SK-N-SH treated with all-trans-retinoic acid at 6 μM for 48 hours (cell line): ENCODE data around the gene GBX1.

Source experiments
- ARNTL ChIP-seq: fragments of 450-650 bp; formaldehyde crosslinking; IDR thresholded peaks from 2 replicates; pipeline ENCODE4 v1.5.0; 2020; ENCODE audit warnings: low read depth, mild to moderate bottlenecking, moderate library complexity, borderline replicate concordance
- CSDC2 ChIP-seq: fragments of 250-450 bp; sonication (Bioruptor Pico); IDR thresholded peaks from 2 replicates; pipeline ENCODE4 v1.5.0; 2020; ENCODE audit warnings: mild to moderate bottlenecking, moderate library complexity
- ISL1 ChIP-seq: fragments of 250-450 bp; sonication (Bioruptor Pico); IDR thresholded peaks from 2 replicates; pipeline ENCODE4 v2.1.2; 2022; ENCODE audit warnings: mild to moderate bottlenecking, moderate library complexity
- PPARA ChIP-seq: fragments of 250-450 bp; sonication (Bioruptor Pico); IDR thresholded peaks from 2 replicates; pipeline ENCODE4 v1.5.0; 2020; ENCODE audit warnings: mild to moderate bottlenecking, borderline replicate concordance
- TCF4 ChIP-seq: fragments of 250-450 bp; sonication (Bioruptor Pico); IDR thresholded peaks from 2 replicates; pipeline ENCODE4 v1.8.0; 2021; ENCODE audit warnings: mild to moderate bottlenecking, moderate library complexity, borderline replicate concordance
- TOX ChIP-seq: fragments of 250-450 bp; sonication (Bioruptor Pico); IDR thresholded peaks from 2 replicates; pipeline ENCODE4 v1.8.0; 2021; ENCODE audit warnings: mild to moderate bottlenecking, moderate library complexity, borderline replicate concordance
- TSHZ2 ChIP-seq: fragments of 250-450 bp; sonication (Bioruptor Pico); IDR thresholded peaks from 2 replicates; pipeline ENCODE4 v1.5.0; 2020; ENCODE audit warnings: mild to moderate bottlenecking, moderate library complexity
- ZC3H10 ChIP-seq: fragments of 250-450 bp; sonication (Bioruptor Pico); IDR thresholded peaks from 2 replicates; pipeline ENCODE4 v1.5.1; 2021; ENCODE audit warnings: mild to moderate bottlenecking, moderate library complexity
- ZFP3 ChIP-seq: fragments of 250-450 bp; sonication (Bioruptor Pico); IDR thresholded peaks from 2 replicates; pipeline ENCODE4 v1.5.0; 2020; ENCODE audit warnings: mild to moderate bottlenecking, moderate library complexity
- ZFP30 ChIP-seq: fragments of 450-650 bp; formaldehyde crosslinking; IDR thresholded peaks from 2 replicates; pipeline ENCODE4 v1.5.0; 2022; ENCODE audit warnings: mild to moderate bottlenecking, moderate library complexity
- ZNF8 ChIP-seq: fragments of 450-650 bp; formaldehyde crosslinking; IDR thresholded peaks from 2 replicates; pipeline ENCODE4 v1.5.0; 2020; ENCODE audit warnings: mild to moderate bottlenecking, moderate library complexity
- TF ChIP-seq, protein P1 (sequence below): fragments of 250-450 bp; sonication (Bioruptor Pico); IDR thresholded peaks from 2 replicates; pipeline ENCODE4 v1.5.1; 2020; ENCODE audit warnings: low read depth, mild to moderate bottlenecking, moderate library complexity

GRCh38 chr7:151206914-151207313 is 39.4 kb upstream of the GBX1 start:
- TF ChIP-seq PPARA (CRISPR knock-in tag): no peak
- no peak for TF ChIP-seq ISL1 (CRISPR knock-in tag)
- TF ChIP-seq TSHZ2 (CRISPR knock-in tag): no peak
- TF ChIP-seq ZC3H10 (CRISPR knock-in tag): no peak
- TF ChIP-seq TCF4 (CRISPR knock-in tag): no peak
- no peak for TF ChIP-seq CSDC2 (CRISPR knock-in tag)
- TF ChIP-seq ZFP3 (CRISPR knock-in tag): no peak
- TF ChIP-seq TOX (CRISPR knock-in tag): no peak
- no peak for TF ChIP-seq ZFP30
- TF ChIP-seq ZNF8: no peak
- TF ChIP-seq, protein P1, sequence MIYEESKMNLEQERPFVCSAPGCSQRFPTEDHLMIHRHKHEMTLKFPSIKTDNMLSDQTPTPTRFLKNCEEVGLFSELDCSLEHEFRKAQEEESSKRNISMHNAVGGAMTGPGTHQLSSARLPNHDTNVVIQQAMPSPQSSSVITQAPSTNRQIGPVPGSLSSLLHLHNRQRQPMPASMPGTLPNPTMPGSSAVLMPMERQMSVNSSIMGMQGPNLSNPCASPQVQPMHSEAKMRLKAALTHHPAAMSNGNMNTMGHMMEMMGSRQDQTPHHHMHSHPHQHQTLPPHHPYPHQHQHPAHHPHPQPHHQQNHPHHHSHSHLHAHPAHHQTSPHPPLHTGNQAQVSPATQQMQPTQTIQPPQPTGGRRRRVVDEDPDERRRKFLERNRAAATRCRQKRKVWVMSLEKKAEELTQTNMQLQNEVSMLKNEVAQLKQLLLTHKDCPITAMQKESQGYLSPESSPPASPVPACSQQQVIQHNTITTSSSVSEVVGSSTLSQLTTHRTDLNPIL: no peak
- no peak for TF ChIP-seq ARNTL (CRISPR knock-in tag)
